Loucy (cell line): ENCODE measurements around the gene KRT34.

Experiments used
- H2AFZ ChIP-seq: fragments of 200-600 bp; sonication (generic); 2 replicates; pipeline ENCODE4 v1.6.0; 2016; ENCODE audit warnings: antibody characterized with exemption, mild to moderate bottlenecking, low read length, moderate library complexity
- H3F3A ChIP-seq: fragments of 200-600 bp; 2 replicates; pipeline ENCODE4 v1.6.0; 2016; ENCODE audit warnings: antibody characterized with exemption, low read depth, mild to moderate bottlenecking
- H3K27me3 ChIP-seq: fragments of 200-600 bp; sonication (generic); 2 replicates; pipeline ENCODE4 v1.6.1; 2014; ENCODE audit warnings: low read length, mild to moderate bottlenecking; ENCODE audit not compliant: insufficient read depth, poor library complexity, severe bottlenecking
- H3K36me3 ChIP-seq: fragments of 200-600 bp; sonication (generic); 2 replicates; pipeline ENCODE4 v1.6.1; 2016; ENCODE audit warnings: low read length; ENCODE audit not compliant: insufficient read depth
- H3K4me1 ChIP-seq: fragments of 200-600 bp; sonication (generic); 2 replicates; pipeline ENCODE4 v1.5.1; 2014; ENCODE audit warnings: low read length, mild to moderate bottlenecking; ENCODE audit not compliant: insufficient read depth, poor library complexity, severe bottlenecking
- H3K4me2 ChIP-seq: fragments of 200-600 bp; sonication (generic); 2 replicates; pipeline ENCODE4 v1.6.0; 2014; ENCODE audit warnings: antibody characterized with exemption, low read length, low read depth, mild to moderate bottlenecking; ENCODE audit not compliant: poor library complexity, severe bottlenecking
- H3K4me3 ChIP-seq: fragments of 200-600 bp; sonication (generic); 2 replicates; pipeline ENCODE4 v1.5.1; 2014; ENCODE audit warnings: low read length, mild to moderate bottlenecking, mixed read lengths; ENCODE audit not compliant: poor library complexity, severe bottlenecking
- H3K79me2 ChIP-seq: fragments of 200-600 bp; sonication (generic); 2 replicates; pipeline ENCODE4 v1.6.1; 2014; ENCODE audit warnings: low read length; ENCODE audit not compliant: insufficient read depth
- H3K9ac ChIP-seq: fragments of 200-600 bp; sonication (generic); 2 replicates; pipeline ENCODE4 v1.6.0; 2014; ENCODE audit warnings: mild to moderate bottlenecking, low read depth, low read length, moderate library complexity; ENCODE audit not compliant: poor library complexity, severe bottlenecking
- H3K9me2 ChIP-seq: fragments of 200-600 bp; sonication (generic); replicated peaks from 2 replicates; pipeline ENCODE4 v1.6.1; 2016; ENCODE audit warnings: low read depth, low read length, mixed read lengths
- H3K9me3 ChIP-seq: fragments of 200-600 bp; sonication (generic); 2 replicates; pipeline ENCODE4 v1.6.1; 2014; ENCODE audit warnings: mild to moderate bottlenecking, antibody characterized with exemption, low read length, low read depth; ENCODE audit not compliant: insufficient read depth
- H4K20me1 ChIP-seq: fragments of 200-600 bp; sonication (generic); 2 replicates; pipeline ENCODE4 v1.6.0; 2014; ENCODE audit warnings: antibody characterized with exemption, low read length, mild to moderate bottlenecking; ENCODE audit not compliant: insufficient read depth, poor library complexity, severe bottlenecking
- CTCF ChIP-seq: fragments of 200-600 bp; sonication (generic); conservative IDR thresholded peaks from 2 replicates; pipeline ENCODE4 v1.5.1; 2014; ENCODE audit warnings: mild to moderate bottlenecking, antibody characterized with exemption, low read length
- EZH2phosphoT487 ChIP-seq: fragments of 200-600 bp; IDR thresholded peaks from 2 replicates; pipeline ENCODE4 v1.6.1; 2018; ENCODE audit warnings: antibody characterized with exemption, mild to moderate bottlenecking, moderate library complexity, borderline replicate concordance

The KRT34 gene

DNA sequence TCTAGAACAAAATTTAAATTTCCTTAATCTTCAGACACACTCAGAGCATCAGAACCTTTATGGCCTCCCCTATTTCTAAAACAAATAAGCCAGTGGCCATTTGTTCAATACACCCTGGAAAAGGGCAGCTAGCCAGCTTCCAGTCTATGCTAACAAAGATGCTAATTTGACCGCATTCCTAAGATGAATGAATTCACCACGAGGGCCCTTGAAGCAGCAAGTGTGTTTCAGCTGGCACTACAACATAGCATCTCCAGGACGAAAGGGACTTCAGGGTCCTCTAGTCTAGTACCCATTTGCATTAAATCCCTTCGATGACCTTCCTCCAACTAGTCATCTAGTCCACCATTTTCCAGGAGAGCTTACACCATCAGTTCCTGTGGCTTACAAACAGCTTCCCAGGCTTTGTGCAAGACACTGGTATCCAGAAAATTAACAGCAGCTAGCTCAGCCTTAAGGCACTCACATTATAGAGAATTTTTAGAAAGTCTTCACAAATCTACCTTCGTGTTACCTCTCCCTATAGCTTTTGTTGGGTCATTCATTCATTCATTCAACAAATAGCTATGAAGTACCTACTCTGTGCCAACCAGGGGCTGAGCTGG lies 31.3 kb upstream of the KRT34 start:
- Histone ChIP-seq H3K79me2 (no peaks in the 10 kb centered on the region), H2AFZ (no peak overlapping the region), H3K4me3 (no peak overlapping the region), H3K27me3 (no peaks in the 10 kb centered on the region), H4K20me1 (no peaks in the 10 kb centered on the region), H3K9ac (no peak overlapping the region), H3F3A (no peaks in the 10 kb centered on the region), H3K9me2 (no peaks in the 10 kb centered on the region), H3K4me2 (no peak overlapping the region), H3K36me3 (no peaks in the 10 kb centered on the region), H3K9me3 (no peaks in the 10 kb centered on the region), H3K4me1 (no peaks in the 10 kb centered on the region)
- TF ChIP-seq CTCF, result no peak
- TF ChIP-seq EZH2phosphoT487, result no peak

- Histone ChIP-seq H3K9ac (no peak overlapping the region), H3K9me2 (no peaks in the 10 kb centered on the region), H3K36me3 (no peaks in the 10 kb centered on the region), H3K4me1 (no peaks in the 10 kb centered on the region), H3K9me3 (no peaks in the 10 kb centered on the region), H3K27me3 (no peaks in the 10 kb centered on the region), H3K79me2 (no peaks in the 10 kb centered on the region), H3K4me2 (no peak overlapping the region), H3K4me3 (no peak overlapping the region), H3F3A (no peaks in the 10 kb centered on the region), H4K20me1 (no peaks in the 10 kb centered on the region), H2AFZ (no peak overlapping the region)
- no peak for TF ChIP-seq EZH2phosphoT487
- no peak for TF ChIP-seq CTCF
Observed at GRCh38 chr17:41411072-41411840, 29.1 kb upstream of the KRT34 start.

GRCh38 chr17:41407226-41407625 lies 25.1 kb upstream of the KRT34 start:
- no peaks in the 10 kb centered on the region for H4K20me1 ChIP-seq

More at GRCh38 chr17:41407226-41407625, 25.1 kb upstream of the KRT34 start:
- Histone ChIP-seq H2AFZ (no peak overlapping the region), H3K4me2 (no peak overlapping the region), H3K9me3 (no peaks in the 10 kb centered on the region), H3K4me1 (peaks cover 3% of the 10 kb centered on the region), H3K27me3 (no peaks in the 10 kb centered on the region), H3K9ac (no peak overlapping the region), H3K79me2 (no peaks in the 10 kb centered on the region), H3K4me3 (no peak overlapping the region), H3K9me2 (no peaks in the 10 kb centered on the region), H3F3A (no peaks in the 10 kb centered on the region), H3K36me3 (no peaks in the 10 kb centered on the region)
- TF ChIP-seq EZH2phosphoT487, result no peak
- no peak for TF ChIP-seq CTCF
